22Rv1 (cell line): ENCODE measurements around the gene AGBL1.

Experiments
- CTCF ChIP-seq: fragments of 450-650 bp; IDR thresholded peaks from 2 replicates; pipeline ENCODE4 v1.5.1; 2017; ENCODE audit warnings: mild to moderate bottlenecking
- ZFX ChIP-seq: fragments of 450-650 bp; IDR thresholded peaks from 2 replicates; pipeline ENCODE4 v1.6.1; 2017; ENCODE audit warnings: antibody characterized with exemption, borderline replicate concordance

GRCh38 chr15:86089422-86089821, 9.8 kb downstream of the AGBL1 start:
- TF ChIP-seq CTCF (no peak), ZFX (no peak)
